Stimulated activated CD8-positive, alpha-beta memory T cell treated with anti-CD3 and anti-CD28 coated beads, Interleukin-7, amount 100 ng/mL, for 4 hours (primary cell): ENCODE data around the gene ALX3.
"Not testable (repeated sequence)": the region's sequence is repeated elsewhere in the genome, so short reads cannot be mapped to it uniquely, and the experiment has no call there.

Experiments
- DNase-seq, 2 donors: peaks; one replicate each; pipeline ENCODE4 v3.0.0-alpha.2; 2020; ENCODE audit warnings: low read depth in 2 of 2

ALX3 gene

DNA sequence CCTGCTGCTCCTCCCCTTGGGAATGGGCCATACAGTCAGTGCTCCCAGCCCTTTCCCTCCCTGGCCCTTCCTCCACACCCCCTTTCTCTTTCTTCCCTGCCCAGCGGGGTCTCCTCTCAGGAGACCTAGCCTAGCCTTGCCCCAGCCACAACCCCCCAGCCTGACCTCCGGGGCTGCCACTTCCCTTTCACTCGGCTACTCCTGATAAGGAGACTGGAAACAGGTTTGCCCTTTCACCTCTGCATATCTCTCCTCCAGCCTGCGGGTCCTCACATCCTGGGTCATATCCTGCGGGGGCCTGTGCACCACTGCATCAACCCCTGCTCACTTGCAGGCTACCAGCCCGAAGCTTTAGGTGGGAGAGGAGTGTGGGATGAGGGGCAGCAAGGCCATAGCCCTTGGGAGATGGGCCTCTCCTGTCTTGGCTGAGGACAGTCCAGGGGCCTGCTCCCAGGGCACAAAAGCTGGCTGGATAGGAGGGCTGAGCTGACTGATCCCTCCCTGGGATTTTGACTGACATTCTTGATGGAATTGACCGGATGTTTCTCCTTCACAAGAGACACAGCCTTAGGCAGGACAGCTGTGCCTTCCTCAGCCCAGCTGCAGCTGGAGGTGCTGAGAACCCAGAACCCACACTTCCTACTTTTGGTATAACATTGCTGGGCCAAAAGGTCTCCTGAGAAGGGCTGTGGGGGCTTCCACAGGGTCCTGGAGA lies 19.2 kb upstream of the ALX3 start:
- no peak for DNase-seq

DNA sequence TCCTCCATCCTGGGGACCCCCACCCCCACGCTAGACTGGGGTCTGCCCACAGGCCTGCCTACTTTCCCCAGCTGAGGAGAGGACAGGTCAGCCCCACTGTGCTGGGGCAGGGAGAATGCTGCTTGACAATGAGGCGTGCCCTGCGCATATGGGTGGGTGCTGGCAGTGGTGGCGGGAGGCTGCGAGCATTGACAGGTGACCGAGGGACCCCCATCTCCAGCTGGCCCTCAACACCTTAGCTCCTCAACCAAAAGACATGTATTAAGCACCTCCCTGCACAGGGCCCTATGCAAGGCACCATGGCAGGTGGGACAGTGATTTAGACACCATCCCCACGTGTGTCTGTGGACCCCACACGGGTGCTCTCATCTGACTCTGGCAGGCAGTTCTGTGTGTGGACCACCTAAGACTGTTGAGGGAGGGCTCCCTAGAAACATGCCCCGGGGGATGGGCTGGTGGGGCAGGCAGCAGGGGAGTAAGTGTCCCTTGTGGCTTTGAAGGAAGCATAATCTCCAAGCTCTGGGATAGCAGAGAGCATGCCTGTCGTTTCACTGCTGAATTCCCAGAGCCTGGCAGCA lies 18.4 kb upstream of the ALX3 start:
- DNase-seq: no peak

DNA sequence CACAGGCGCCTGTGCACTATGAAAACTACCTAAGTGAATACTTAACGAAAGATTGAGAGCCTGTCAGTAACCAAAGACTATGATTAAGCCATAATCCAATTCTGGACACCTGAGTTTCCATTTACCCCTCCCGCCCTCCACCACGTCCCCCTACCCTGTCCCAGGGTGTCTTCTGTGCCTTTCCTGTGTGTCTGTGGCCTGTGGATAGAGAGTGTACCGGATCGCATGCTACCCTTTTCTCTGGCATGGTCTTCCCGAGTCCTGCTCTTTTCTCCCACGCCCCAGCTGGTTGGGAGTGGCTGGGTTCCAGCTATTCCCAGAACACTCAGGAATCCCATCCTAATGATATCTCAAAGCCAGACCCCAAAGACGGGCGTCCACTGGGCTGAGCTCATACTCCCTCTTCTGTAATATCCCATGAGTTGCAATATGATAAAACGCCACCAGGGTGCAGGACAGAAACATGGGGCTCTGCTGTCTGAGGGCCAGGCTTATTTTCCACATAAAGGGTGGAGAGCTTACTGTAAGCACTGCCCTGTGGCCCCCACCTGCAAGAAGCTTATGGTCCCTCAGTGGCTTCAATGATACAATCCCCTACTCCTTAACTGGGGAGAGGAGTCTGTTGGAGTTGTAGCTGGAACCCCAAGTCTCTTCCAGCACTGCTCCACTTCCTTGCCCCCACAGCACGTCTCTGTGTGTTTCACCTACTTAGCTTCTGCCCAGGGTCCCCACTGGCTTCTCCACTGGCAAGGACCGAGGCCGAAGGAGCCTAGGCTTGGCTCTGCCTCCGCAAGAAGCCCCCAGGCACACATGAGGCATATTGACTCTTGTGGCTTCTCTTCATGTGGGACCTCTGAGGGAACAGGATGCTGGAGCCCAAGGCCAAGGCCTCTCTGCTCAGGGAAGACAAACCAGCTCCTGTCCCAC lies 17.6 kb upstream of the ALX3 start:
- no peak for DNase-seq

DNA sequence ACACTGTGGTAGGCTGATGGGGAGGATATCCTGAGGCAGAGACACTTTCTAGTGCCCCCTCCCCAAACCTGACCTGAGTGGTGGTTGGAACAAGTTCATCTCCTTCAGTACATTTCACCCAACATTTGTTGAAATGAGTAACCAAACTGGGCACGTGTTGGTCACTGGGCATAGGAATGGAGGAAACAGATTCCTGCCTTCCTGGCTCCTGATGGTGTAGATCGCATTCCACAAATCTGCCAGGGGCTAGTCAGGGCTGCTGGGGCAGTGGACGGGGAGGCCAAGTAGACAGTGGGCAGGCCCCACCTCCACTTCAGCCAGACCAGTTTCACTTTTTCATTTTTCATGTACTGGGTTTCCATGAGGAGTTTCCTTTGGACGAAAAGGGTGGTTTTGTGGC lies 16.5 kb upstream of the ALX3 start:
- no peak for DNase-seq

DNA sequence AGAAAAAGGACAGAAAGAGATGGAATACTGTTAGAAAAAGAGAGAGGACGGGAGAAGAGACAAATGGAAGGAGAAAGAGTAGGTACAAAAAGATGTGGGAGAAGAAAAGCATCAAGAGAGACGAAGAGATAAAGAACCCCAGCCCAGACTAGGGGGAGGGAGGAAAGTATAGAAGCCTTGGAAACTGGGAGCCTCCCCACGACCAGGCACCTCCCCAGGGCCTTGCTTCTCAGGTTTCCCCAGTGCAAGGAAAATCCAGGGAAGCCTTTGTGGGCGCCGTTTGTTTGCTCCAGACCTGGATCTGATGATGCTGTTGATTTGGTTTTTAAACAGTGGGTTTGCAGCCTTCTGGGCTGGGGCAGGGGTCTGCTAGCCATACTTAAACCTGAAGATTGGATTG lies 15.2 kb upstream of the ALX3 start:
- no peak for DNase-seq

- no peak for DNase-seq
Observed at GRCh38 chr1:110084227-110085078, 14.0 kb upstream of the ALX3 start.

GRCh38 chr1:110083866-110084226 lies 13.4 kb upstream of the ALX3 start:
- DNase-seq: no peak

DNA sequence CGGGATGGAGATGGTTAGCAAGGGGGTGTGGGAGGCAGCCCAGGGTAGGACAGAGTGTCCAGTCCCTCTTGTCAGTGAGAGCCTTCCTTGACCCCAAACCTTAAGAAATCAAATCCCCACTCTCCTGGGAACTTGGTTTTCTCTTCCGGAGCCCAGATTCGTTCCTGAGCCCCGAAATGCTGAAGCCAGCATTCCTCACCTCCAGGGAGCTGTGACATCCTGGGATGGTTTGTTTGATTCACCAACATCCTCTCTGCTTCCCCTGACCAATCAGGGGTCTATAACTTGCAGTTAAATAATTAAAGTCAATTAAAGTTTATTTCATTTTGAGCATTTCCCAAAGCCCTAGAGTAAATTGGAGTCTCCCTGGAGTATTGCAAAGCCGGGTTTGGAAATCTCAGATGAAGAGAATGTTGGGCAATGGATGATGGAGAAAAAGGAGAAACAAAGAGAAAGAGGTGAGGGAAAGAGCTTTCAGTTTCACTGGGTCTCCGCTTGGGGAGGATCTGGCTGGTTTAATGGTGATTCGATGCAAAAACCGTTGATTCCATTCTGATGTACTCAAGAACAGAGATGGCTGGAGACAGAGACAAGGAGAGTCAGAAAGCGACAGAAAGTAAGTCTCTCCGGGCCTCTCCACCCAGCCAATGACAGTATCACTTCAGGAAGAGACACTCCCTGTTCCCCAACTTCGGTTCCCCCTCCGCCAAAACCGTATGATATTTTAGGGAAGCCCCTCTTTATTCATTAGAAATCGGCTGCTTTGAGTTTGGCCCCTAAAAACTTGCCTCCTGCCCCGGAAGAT lies 12.8 kb upstream of the ALX3 start:
- no peak for DNase-seq

DNA sequence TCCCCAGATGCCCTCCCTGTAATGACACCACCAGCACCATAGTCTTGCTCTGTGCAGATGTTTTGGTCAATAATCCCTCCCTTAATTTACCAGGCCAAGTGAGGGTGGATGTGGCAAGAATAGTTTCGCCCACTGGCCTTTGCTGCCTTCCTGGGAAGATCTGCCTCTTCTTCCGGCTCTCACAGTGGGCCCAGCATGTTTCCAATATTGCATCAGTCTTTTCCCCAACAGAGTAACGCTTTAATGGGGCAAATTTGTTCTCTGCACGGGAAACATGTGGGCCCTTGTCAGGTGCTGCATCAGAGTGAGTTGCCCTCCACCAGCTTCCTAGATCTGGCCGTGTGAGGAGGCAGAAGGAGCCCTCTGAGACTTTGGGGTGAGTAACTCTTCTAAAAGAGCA lies 12.0 kb upstream of the ALX3 start:
- DNase-seq: no peak

- DNase-seq: no peak
Observed at GRCh38 chr1:110081061-110081460, 10.6 kb upstream of the ALX3 start.

DNA sequence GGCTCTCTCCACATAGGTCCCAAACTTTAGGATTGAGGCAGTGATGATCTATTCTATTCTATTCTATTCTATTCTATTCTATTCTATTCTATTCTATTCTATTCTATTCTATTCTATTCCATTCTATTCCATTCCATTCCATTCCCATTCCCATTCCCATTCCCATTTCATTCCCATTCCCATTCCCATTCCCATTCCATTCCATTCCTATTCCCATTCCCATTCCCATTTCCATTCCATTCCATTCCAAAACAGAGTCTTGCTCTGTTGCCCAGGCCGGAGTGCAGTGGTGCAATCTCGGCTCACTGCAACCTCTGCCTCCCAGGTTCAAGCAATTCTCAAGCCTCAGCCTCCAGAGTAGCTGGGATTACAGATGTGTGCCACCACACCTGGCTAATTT lies 9.5 kb upstream of the ALX3 start:
- DNase-seq: not testable (repeated sequence)

- no peak for DNase-seq
Observed at GRCh38 chr1:110076789-110077500, 6.5 kb upstream of the ALX3 start.

GRCh38 chr1:110074166-110074565 lies 3.7 kb upstream of the ALX3 start:
- no peak for DNase-seq

DNA sequence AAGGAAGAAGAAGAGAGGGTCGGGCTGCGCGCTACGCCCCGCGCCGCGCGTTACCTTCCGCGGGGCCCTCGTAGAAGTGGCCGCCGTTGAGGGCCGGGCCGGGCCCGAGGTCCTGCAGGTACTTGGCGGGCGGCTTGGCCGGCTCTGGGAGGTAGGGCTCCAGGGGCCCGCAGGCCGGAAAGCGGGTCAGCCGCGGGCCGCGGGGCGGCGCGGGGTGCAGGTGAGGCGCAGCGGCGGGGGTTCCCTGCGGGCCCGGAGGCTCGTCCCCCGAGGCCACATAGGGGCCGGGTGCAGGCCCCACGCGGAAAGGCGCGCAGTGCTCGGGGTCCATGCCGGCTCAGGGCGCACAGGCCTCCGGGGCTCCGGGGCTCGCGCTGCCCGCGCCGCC lies 196 bp downstream of the ALX3 start:
- no peak for DNase-seq

GRCh38 chr1:110069404-110070281 lies 829 bp downstream of the ALX3 start:
- DNase-seq: no peak

DNA sequence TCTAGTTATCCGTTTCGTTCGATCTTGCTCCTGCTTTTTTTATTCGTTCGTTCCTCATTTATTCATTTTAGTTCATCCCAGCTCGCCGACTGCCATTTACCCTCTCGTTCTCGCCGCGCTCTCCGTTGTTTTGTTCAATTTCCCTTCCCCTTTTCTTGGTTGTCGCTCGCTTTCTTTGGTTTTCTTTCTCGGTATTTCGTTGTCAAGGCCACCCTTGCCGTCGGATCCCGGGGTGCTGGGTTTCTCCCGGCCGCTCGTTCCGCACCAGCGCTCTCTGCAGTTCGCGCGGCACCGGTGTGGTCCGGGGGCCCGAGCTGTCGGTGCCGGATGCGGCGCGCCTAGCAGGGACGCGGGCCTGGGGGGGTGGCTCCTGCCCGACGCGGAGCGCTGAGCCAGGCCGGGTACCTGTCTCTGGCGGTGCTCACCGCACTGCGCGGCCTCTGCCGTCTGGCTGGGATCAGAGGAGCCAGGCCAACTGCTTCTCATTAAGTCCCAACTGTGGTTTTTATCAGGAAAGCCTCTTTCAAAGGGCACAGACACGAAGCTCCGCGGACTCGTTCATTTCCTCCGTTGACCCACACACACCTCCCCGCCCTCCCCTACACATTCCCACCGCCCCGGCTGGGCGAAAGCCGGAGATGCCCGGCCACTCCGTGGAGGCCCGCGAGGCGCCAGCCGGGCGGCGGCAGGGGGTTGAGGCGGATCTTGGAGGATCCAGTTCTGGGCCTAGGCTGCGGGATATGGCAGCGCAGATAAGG lies 1.6 kb downstream of the ALX3 start:
- DNase-seq: no peak

- DNase-seq: no peak
Observed at GRCh38 chr1:110067893-110068645, 2.4 kb downstream of the ALX3 start.

GRCh38 chr1:110067479-110067892 lies 3.0 kb downstream of the ALX3 start:
- DNase-seq: no peak
